Effector CD8-positive, alpha-beta T cell (primary cell): ENCODE results near the gene RNF111.

Source experiments
- DNase-seq: peaks from one replicate; lab custom pipeline; 2025; lab: John Stamatoyannopoulos, UW
- total RNA-seq, 4 experiments: gene quantifications; one replicate each; lab custom pipeline; 2026; lab: John Stamatoyannopoulos, UW

Gene RNF111
- total RNA-seq = 33.8 to 57.6 (median 44.8) reads per million in 4 experiments

DNA sequence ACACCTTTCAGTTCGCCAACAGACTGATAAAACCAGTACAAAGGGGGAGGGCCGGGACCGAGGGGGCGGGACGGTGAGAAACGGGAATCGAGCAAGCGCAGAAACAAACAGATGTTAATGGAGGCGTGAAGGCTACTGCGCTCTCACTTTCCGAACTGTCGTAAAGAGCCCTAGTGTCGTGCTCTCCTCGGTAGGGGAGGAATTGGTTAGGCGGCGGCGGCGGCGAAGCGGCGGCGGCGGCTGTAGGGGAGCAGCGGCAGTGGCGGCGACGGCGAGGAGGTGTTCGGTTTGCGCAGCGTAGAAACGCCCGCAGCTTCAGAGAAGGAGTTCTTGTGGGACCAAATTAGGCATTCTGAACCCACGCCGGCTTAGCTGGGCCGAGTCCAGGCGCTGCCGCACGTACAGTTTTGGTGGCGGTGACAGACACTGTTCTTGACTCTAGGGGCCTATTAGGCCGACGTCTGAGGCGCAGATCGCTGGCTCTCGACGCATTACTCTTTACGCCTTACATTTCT, at the start of gene RNF111:
Gene RNF111 (plus strand): TSS at position 173 of the 515 bp plus-strand sequence. CDS start 43,160 bp downstream, outside the sequence.
- peak; percentile 85 for DNase-seq

DNA sequence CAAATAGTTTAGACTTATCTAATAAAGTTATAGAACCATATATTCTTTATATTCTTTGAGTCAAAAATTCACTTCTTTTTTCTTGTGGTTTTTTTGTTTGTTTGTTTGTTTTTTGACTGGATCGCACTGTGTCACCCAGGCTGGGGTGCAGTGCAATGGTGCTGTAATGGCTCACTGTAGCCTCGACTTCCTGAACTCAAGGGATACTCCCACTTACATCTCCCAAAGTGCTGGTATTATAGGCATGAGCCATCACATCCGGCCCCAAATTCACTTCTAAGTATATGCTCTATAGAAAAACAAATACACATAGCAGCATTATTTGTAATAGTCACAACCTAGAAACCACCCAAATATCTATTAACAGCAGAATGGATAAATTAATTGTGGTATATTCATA, 40.3 kb upstream of the RNF111 start:
- DNase-seq = no peak

DNA sequence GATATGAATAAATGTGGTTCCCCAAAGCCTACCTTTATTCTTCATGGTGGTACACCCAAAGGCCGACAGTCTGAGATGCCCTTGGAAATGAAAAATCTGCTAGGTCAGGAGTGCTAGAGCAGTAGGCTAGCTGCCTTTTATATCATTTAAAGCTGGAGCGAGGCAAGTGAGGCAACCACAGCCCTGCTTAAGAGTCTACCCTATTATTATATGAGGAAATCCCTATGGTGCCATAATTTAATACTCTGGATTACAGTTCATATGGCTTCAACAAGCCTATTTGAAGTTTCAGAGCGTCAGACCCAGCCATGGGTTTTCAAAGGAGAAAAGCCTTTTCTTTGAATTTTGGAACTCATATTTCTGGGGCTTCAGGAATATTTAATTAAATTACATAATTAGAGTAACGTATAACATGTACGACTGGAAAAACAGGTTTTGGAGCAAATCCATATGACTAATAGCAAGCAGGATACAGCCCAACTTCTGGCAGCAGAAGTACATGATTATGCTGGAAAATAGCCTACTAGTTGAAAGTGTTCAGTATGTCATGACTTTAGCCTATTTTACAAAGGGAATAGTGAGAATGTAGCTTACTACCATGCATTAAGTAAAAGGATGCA, 36.0 kb upstream of the RNF111 start:
- no peak for DNase-seq

DNA sequence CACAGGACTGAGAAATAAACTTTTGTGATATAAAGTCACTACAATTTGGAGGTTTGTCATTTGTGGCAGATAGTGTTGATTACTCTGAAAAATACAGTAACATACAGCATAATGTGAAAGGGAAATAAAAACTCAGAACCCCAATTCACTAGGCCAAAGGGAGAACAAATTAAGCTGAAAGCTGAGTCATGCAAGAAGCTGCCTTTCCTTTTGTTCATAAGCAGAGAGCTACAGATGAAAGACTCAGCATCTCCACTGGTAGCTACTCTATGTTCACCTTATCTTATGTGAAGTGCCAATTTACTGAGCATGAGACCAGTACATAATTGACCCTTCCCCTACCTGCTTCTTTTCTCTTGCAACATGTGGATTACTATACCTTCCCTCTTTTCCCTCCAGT, 34.7 kb upstream of the RNF111 start:
- DNase-seq = no peak

DNA sequence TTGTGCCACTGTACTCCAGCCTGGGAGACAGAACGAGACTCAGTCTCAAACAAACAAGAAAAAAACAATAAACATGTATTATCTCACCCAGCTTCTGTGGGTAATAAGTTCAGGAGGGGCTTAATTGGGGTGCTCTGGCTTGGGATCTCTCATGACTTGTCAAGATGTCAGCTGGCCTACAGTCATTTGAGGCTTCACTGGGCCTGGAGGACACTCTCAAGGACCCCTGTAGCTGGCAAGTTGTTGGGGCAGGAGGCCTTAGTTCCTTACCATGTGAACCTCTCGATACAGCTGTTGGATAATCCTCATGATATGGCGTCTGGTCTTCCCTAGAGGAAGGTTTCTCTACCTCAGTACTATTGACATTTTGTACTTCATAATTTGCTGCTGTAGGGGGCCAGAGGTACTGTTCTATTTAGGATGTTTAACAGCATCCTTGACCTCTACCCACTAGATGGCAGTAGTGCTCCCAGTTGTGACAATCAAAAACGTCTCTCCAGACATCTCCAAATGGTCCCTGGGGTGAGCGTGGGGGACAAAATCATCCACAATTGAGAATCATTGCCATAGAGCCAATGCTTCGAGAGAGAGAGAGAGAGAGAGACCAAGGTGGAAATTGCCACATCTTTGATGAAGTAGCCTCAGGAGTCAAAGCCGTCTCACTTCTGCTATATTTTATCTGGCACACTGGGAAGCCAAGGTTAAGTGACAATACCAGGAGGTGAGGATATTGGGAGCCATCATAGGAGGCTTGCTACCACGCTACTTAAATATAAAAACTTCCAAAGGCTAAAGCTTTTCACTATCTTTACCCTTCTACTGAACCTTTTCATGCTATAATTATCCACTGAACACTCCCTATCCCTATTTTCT, 30.1 kb upstream of the RNF111 start:
- DNase-seq = peak; percentile 41

DNA sequence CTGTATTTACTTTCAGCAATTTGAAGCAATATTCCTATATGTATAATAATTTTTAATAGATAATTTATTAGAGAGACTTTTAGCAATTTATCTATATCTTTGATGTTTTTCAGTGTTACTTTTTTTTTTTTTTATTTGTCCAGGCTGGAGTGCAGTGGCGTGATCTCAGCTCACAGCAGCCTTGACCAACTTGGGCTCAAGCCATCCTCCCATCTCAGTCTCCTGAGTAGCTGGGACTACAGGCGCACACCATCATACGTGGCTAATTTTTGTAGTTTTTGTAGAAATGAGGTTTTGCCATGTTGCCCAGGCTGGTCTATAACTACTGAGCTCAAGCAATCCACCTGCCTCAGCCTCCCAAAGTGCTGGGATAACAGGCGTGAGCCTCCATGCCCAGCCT, 28.7 kb upstream of the RNF111 start:
- DNase-seq = no peak

DNA sequence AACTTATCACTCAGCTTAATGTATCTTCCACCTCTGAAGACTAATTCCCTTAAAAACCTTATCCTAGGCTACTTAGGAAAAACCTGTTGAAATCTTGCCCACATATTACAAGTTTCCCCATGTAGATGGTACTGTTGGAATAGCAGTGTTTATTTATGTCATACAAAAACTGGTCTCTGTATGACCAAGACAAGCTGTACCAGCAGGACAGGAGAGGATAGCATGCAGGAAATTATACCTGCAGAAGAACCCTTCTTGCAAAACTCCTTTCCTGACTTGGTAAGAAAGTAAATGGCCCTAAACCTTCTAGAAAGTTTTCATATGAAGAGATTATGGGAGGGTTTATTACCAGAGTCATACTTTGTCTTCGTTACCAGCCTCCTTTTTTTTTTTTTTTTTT, 25.3 kb upstream of the RNF111 start:
- DNase-seq = no peak

DNA sequence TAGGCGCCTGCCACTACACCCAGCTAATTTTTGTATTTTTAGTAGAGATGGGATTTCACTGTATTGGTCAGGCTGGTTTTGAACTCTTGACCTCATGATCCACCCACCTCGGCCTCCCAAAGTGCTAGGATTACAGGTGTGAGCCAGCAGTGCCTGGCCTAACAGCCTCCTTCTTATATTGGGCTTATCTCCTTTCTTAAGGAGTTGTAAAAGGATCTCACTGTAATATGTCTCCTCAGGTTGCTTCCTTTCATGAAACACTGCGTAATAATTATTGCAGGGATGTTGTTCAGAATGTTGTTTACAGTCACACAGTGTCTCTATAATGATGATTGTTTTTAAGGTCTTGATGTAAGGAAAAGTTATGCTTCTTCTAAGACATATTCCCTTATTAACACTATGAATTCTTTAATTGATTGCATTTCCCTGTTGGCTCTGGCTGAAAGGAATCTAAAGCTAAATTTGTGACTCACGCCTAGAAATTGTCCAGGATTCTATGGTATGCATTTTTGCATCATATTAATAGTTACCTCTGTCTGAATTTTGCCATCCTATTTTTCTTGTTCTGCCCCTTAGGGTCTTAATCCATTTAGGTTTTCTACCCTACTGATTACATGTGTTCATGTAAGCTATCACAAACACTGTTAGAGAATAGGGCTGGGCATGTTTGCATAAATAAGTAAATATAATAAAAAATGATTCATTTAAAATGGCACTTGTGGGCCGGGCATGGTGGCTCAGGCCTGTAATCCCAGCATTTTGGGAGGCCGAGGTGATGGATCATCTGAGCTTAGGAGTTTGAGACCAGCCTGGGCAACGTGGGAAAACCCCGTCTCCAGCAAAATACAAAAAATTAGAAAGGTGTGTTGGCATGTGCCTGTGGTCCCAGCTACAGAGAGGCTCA, 24.5 kb upstream of the RNF111 start:
- DNase-seq = no peak

DNA sequence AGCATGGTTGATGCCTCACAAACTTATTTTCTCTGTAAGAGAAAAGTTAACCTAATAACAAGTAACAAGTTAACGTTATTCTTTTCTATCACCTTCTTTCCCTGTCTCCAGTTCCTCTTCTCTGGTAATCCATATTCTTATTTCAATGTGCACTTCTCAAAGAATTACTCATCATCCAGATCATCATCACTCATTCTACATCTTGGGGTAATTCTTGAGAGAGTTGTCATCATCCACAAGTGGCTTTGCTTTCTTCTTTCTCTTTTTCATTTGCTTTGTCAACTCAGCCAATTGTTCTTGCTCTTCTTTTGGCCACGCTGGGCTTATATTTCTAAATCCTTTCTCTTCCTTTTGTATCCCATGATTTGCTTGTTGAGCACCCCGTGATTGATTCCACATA, 20.8 kb upstream of the RNF111 start:
- DNase-seq = no peak

DNA sequence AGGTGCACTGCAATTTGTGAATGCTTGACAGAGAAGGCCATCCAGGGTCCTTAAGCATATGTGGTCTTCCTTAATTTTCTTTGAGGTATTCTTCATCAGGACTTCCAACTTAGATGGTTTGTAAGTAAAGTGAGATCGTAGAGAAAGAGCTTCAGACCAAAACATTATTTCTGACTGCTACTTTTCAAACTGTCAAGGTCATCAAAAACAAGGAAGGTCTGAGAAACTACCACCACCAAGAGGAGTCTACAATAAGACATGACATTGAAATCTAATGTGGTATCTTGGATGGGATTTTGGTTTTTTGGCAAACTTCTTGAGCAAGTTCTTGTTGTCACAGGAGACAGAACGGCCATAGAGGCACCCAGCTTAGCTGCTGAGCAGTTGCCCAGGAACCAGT, 20.0 kb upstream of the RNF111 start:
- no peak for DNase-seq

DNA sequence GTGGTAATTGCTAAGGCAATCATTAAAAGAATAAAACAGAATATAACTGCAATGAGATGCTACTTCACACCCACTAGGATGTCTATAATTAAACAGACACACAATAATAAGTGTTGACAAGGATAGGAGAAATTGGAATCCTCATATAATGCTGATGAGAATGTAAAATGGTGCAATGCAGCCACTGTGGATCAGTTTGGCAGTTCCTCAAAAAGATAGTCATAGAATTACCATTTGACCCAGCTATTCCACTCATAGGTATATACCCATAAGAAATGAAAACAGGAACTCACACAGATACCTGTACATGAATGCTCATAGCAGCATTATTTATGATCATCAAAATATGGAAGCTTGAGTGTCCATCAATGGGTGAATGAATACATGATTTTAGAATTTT, 9.6 kb upstream of the RNF111 start:
- DNase-seq = no peak

DNA sequence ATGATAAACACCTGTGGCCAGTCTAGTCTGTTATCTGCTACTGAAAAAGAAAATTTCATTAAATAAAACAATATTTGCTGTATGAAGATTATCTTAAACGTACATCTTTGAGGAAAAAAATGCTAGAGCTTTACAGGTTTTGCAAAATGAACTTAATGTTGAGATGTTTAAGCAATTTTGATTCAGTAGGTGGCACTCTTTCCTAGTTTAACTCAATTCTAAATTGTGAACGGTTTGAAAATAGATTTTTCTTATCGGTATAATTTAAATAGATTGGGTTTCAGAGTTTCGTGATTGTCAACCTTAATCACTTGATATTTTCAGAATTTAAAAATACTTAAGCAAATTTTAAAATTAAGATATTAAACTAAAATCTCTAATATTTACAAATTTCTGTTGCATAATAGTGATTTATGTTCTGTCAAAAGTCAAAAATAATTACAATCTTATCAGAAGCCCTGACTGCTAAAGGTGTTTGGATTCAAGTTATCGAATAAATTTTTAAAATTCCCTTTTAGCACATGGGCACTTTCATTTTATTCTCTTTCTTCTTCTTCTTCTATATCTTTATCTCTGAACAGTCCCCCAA, 7.0 kb upstream of the RNF111 start:
- no peak for DNase-seq

DNA sequence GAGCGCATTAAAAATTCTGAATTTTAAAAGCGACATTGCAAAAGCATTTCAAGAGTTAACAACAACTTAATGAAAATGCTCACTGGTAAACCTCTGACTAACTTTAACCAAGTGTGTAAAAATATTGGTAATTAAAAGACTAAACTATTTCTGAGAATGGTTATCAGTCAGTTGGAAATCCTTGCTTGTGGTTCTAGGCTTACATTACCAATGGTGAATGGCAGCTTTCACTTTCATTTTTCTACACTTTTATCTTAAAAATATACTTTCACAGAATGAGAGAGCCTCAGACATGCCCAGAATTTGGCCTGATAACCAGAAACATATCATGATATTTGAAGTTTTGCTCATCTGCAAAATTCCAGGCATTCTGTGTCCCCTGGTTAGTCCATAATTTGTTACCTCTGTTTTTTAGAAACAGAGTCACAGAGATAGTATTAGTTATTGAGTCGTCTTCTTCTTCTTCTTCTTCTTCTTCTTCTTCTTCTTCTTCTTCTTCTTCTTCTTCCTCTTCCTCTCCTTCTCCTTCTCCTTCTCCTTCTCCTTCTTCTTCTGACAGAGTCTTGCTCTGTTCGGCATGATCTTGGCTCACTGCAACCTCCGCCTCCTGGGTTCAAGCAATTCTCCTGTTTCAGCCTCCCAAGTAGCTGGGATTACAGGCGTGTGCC, 5.5 kb upstream of the RNF111 start:
- no peak for DNase-seq

DNA sequence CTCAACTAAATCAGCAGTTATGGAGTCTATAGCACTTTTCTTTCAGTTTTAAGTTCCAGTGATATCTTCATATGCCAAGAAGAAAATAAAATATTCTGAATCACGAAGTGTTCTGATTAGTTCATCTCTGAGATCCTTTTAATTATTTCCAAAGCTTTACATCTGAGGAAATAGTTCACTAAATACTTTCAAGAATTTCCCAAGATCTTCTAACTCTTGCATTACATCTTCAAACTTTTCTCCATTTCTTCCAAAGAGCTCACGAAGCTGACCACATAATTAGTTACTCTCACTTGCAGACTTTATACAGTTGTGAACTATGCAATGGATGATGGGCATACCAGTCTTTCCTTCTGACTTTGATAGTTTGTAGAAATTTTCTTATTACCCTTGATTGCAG, 4.2 kb upstream of the RNF111 start:
- no peak for DNase-seq

DNA sequence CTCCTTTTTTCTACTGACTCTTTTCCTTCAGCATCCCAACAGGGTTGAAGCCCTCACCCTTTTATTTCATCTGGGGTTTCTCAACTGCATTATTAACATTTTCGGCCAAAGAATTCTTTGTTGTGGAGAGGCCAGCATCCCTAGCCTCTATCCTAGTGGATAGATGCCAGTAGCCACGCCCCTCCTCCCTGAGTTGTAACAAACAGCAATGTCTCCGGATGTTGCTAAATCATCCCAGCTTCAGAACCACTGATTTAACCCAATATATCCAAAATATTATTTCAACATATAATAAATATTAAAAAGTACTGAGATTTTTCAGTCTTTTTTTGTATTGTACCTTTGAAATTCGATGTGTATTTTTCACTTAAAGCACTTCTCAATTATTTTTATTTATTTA, 2.0 kb upstream of the RNF111 start:
- no peak for DNase-seq

DNA sequence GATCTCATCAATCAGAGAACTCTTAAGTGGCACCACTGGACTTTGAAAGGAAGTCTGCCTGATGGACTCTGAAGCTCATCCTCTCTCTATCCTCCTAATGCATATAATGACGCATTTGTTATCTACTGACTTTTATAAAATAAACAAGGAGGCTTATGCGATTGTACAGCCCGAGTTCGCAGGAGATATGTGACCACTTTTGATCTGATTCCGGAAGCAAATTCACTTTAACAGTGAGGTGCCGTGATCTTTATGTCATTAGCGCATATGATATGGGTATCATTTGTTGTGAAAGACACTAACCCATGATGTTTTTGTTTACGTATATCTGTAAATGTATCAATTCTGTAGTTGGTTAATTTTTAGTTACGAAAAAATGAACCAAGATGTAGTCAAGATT, 427 bp upstream of the RNF111 start:
- no peak for DNase-seq

DNA sequence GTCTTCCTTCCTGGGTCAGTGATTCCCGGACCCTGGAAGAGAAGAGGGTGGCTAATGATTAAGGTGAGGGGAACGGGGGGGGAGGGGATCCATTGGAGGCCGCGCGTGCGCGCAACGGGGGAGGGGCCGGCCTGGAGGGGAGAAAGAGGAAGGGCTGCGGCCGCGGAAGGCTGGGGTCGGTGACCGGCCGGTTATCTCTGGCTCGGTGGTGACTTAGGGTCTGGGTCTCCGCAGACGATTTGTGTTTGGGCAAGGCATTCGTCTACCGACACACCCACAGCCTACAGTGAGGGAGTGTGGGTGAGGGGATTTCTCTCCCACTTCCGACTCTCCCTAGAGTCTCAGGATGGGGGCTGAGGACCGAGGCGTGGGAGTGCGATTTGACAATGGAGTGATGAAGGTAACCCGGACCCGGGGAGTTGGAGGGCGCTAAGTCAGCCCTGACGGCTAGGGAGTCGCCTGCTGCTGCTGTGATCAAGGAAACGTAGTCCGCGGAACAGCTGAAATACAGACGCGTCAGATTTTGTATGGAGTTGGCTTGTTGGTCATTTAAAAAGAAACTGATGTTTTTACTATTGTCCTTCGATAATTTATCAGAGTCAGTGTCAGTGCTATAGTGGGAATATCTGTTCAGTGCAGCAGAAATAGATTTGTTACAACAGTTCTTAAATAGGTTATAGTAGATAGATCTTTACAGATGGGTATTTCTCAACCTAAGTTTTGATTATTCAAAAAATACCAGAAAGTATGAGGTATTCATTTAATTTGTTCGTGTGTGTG, 733 bp downstream of the RNF111 start:
- peak; percentile 44 for DNase-seq

DNA sequence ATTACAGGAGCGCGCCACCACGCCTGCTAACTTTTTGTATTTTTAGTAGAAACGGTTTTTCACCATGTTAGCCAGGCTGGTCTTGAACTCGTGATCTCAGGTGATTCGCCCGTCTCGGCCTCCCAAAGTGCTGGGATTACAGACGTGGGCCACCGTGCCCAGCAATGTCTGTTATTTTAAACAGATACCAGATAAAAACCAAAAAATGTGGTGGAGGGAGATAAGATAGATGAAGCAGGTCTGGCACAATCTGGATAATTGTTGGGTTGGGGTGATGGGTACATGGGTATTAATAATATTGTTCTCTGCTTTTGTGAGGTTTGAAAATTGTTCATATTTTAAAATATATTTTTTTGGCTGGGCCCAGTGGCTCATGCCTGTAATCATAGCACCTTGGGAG, 4.7 kb downstream of the RNF111 start:
- DNase-seq = no peak

DNA sequence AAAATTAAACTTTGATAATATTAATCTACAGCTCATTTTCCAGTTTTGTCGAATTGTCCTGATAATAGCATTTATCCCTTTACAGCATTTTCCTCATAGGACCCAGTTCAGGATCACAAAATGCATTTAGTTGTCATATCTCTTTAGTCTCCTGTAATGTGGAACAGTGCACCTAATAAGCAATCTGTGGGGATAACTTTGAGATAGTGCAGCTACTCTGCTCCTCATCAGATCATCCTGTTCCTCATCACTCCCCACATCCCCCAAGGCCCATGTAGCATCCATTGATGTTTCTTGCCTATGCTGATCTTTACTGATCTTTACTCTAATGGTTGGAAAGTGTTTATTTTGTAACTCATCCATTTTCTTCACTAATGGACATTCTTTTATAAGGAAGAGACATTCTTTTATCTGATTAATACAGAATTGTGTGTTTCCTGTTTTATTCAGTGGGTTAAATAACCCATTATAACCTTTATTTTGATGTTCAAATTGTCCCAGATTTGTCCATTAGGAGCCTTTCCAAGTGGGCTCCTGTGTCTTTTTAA, 7.5 kb downstream of the RNF111 start:
- no peak for DNase-seq

DNA sequence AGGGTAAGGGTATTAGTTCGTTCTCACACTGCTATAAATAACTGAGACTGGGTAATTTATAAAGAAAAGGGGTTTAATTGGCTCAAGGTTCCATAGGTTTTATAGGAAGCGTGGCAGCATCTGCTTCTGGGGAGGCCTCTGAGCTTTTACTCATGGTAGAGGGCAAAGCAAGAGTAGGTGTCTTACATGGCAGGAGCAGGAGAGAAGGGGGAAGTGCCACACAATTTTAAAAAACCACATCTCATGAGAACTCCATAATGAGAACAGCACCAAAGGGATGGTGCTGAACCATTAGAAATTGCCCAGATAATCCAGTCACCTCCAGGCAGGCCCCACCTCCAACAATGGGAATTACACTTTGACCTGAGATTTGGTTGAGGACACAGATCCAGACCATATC, 12.2 kb downstream of the RNF111 start:
- no peak for DNase-seq
